Measurements from ENCODE around the gene KAZN. TPM values are rescaled to one million over a fixed set of nuclear protein-coding genes. Genes with fewer than 3 reads are reported as not detected.

KAZN gene
- total RNA-seq, 1 experiment from 2014 or later, result 6.9 TPM

- H3K4me3 ChIP-seq (ENCODE audit: insufficient read depth, low read depth, low read length), result no peak overlapping the region
- no peaks in the 10 kb centered on the region for H3K36me3 ChIP-seq (replicated peaks; ENCODE audit: control insufficient read depth, insufficient read depth, low read length)
- DNase-seq, result no peak
- H3K27me3 ChIP-seq (ENCODE audit: control insufficient read depth, insufficient read depth, low read length), result no peaks in the 10 kb centered on the region
Observed at GRCh38 chr1:15089258-15089992, 490.9 kb downstream of the KAZN start.

GRCh38 chr1:15090373-15090772 is 491.9 kb downstream of the KAZN start:
- Histone ChIP-seq H3K36me3 (replicated peaks; ENCODE audit: control insufficient read depth, insufficient read depth, low read length) (no peaks in the 10 kb centered on the region), H3K4me3 (ENCODE audit: insufficient read depth, low read depth, low read length) (no peak overlapping the region), H3K27me3 (ENCODE audit: control insufficient read depth, insufficient read depth, low read length) (no peaks in the 10 kb centered on the region)
- peak; percentile 94 for DNase-seq

DNA sequence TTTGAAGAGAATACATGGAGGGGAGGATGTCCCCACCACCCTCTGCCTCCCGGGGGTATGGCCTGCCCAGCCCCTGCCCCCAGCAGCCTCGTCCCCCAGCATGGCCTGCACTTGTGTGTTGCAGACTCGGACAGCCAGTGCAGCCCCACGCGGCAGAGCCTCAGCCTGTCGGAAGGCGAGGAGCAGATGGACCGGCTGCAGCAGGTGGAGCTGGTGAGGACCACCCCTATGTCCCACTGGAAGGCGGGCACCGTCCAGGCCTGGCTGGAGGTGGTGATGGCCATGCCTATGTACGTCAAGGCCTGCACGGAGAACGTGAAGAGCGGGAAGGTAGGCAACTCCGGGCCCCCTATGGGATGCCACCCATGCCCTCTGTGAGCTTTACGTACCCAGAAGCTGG is 495.6 kb downstream of the KAZN start:
- DNase-seq, result no peak
- Histone ChIP-seq H3K36me3 (replicated peaks; ENCODE audit: control insufficient read depth, insufficient read depth, low read length) (no peaks in the 10 kb centered on the region), H3K27me3 (ENCODE audit: control insufficient read depth, insufficient read depth, low read length) (peaks cover under 1% of the 10 kb centered on the region; the same call in 1 of the 2 replicates), H3K4me3 (ENCODE audit: insufficient read depth, low read depth, low read length) (no peak overlapping the region)

GRCh38 chr1:15094719-15095495 is 496.4 kb downstream of the KAZN start:
- Histone ChIP-seq H3K4me3 (ENCODE audit: insufficient read depth, low read depth, low read length) (no peak overlapping the region), H3K27me3 (ENCODE audit: control insufficient read depth, insufficient read depth, low read length) (peaks cover 4% of the 10 kb centered on the region), H3K36me3 (replicated peaks; ENCODE audit: control insufficient read depth, insufficient read depth, low read length) (no peaks in the 10 kb centered on the region; the same call in 1 of the 2 replicates)
- no peak for DNase-seq

DNA sequence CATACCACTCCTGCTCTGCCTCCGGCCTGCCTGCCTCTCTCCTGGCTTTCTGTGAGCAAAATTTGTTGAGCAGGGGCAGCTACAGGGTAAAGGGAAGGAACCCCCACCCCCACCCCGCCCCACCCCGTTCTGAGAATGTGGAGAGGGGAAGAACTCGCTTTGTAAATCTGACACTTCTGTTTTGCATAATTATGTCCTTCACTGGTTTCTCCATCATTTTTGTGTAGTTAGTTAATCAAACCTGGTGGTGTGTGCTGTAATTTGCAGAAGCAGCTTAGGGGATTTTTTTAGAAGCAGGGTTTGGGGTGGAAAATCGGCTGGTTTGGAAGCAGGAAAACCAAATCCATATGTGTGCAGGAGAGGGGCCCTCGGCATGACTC is 497.0 kb downstream of the KAZN start:
- DNase-seq, result no peak
- Histone ChIP-seq H3K27me3 (ENCODE audit: control insufficient read depth, insufficient read depth, low read length) (peaks cover 6% of the 10 kb centered on the region), H3K4me3 (ENCODE audit: insufficient read depth, low read depth, low read length) (no peak overlapping the region), H3K36me3 (replicated peaks; ENCODE audit: control insufficient read depth, insufficient read depth, low read length) (no peaks in the 10 kb centered on the region; the same call in 1 of the 2 replicates)

DNA sequence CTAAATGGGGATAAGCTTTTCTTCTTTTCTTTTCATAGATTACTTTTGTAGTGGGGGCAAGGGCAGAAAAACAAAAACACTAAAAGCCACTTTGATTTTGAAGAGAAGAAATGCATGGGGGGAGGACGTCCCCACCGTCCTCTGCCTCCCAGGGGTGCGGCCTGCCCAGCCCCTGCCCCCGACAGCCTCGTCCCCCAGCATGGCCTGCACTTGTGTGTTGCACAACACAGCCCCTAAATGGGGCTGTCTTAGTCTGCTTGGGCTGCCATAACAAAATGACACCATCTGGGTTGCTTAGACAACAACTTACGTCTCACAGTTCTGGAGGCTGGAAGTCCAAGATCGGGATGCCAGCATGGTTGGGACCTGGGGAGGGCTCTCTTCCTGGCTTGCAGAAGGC is 497.8 kb downstream of the KAZN start:
- no peak for DNase-seq
- Histone ChIP-seq H3K27me3 (ENCODE audit: control insufficient read depth, insufficient read depth, low read length) (peaks cover 7% of the 10 kb centered on the region), H3K4me3 (ENCODE audit: insufficient read depth, low read depth, low read length) (no peak overlapping the region), H3K36me3 (replicated peaks; ENCODE audit: control insufficient read depth, insufficient read depth, low read length) (no peaks in the 10 kb centered on the region; the same call in 1 of the 2 replicates)

DNA sequence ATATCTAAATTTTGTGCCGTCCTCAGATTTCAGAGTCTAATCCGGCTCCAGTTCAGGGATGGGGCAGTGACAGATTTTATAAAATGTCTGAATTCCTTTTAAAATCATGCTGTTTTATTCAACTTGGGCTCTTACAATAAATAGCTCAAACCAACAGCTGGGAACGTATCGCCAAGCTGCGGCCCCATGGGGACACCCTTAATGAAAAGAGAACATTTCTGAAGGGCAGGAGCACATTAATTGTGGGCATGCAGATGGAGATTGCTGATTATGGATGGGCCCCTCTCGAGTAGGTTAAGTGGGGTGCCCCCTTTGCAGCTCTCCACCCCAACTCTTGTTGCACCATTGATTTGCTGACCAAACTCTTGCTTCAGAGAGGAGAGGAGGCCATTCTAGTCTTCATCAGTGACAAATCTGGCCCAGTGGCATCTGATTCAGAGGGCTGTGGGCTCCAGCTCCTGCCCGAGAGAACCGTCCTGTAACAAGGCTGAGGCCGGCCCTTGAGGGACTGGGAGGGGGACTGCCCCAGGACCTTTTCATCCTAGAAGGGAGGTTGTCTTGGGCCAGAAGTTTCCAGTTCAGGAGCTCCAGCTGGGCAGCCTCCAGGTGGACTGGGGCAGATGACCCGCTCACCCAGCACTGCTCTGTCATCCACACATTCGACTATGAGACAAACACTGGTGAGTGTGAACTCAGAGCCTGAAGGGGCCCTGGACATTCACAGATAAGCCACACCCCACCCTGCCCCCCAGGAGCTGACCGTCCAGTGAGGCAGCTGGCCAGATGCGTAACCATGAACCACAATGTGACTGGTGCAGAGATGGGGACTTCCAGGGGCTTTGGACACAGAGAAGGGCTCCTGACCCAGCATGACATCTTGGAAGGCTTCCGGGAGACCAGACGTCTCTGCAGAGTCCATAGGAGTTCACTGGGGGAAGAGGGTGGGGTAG is 500.0 kb downstream of the KAZN start:
- peaks cover 13% of the 10 kb centered on the region for H3K27me3 ChIP-seq (ENCODE audit: control insufficient read depth, insufficient read depth, low read length)
- no peak for DNase-seq
- no peak overlapping the region for H3K4me3 ChIP-seq (ENCODE audit: insufficient read depth, low read depth, low read length)
- no peaks in the 10 kb centered on the region; the same call in 1 of the 2 replicates for H3K36me3 ChIP-seq (replicated peaks; ENCODE audit: control insufficient read depth, insufficient read depth, low read length)

DNA sequence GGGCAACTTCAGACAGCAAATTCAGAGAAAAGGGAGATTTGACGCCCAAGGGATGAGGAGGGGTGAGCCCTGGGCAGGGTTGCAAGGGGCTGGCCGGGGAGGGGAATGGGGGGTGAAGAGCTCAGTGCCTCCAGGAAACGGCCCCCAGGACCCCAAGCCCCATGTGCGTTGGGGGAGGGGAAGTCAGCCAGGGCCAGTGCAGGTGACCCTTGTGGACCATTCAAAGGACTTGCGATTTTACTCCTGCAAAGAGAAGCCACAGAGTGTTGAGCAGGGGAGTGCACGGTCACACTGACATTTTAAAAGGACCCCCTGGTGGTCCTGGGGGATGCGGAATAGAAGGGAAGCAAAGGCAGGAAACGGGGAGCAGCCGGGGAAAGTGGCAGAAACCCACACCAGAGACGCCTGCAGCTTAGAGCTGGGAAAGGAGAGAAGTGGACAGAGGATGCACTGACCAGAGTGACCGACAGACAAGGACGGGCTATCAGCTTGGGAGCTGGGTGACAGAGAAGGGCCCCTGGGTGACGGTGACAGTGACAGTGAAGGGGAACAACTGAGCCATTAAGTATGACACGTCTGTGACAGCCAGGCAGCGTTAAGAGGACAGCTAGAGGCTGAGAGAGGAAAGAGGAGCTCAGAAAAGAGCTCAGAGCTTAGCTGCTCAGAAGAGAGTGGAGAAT is 501.1 kb downstream of the KAZN start:
- DNase-seq, result no peak

DNA sequence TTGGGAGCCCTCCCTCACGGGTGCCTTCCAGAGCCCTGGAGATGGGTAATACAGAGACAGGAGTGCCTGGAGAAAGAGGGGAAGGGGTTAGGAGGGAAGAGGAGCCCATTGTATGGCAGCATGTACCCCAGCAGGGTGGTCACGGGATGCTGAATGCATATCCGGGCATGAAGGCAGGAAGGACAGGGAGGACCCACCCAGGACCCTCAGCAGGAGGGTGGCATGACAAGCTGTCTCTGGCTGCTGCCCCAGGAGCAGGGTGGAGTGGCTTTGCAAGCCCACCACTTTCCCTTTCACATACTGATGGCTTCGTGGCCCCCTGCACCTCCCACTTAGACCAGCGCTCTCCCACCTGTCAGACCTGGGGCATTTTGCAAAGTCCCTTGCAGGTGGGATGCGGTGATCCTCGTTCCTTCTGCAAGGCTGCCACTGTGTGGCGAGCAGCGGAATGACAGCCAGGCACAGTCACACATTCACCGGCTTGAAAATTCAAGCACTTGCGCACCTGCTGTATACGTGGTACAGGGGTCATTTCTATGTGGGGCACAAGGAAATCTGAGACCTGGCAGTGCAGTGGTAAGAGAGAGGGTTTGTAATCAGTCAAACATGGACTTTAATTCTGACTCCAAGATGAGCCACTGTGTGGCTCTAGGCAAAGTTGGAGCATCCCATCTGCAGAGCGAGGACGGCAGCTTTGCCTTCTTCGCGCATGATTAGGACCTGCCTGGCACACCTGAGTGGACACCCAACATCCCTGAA is 501.8 kb downstream of the KAZN start:
- DNase-seq, result peak; percentile 93
- H3K36me3 ChIP-seq (replicated peaks; ENCODE audit: control insufficient read depth, insufficient read depth, low read length), result no peaks in the 10 kb centered on the region; the same call in 1 of the 2 replicates
- H3K4me3 ChIP-seq (ENCODE audit: insufficient read depth, low read depth, low read length), result no peak overlapping the region
- H3K27me3 ChIP-seq (ENCODE audit: control insufficient read depth, insufficient read depth, low read length), result peaks cover 13% of the 10 kb centered on the region

More for the DNA sequence above, 501.1 kb downstream of the KAZN start:
- H3K4me3 ChIP-seq (ENCODE audit: insufficient read depth, low read depth, low read length), result no peak overlapping the region
- H3K27me3 ChIP-seq (ENCODE audit: control insufficient read depth, insufficient read depth, low read length), result peaks cover 13% of the 10 kb centered on the region
- H3K36me3 ChIP-seq (replicated peaks; ENCODE audit: control insufficient read depth, insufficient read depth, low read length), result no peaks in the 10 kb centered on the region; the same call in 1 of the 2 replicates

- peak; percentile 67 for DNase-seq
- no peak overlapping the region for H3K4me3 ChIP-seq (ENCODE audit: insufficient read depth, low read depth, low read length)
Observed at GRCh38 chr1:15100880-15101760, 502.6 kb downstream of the KAZN start.

GRCh38 chr1:15101801-15102200 is 503.3 kb downstream of the KAZN start:
- no peak overlapping the region for H3K4me3 ChIP-seq (ENCODE audit: insufficient read depth, low read depth, low read length)
- H3K36me3 ChIP-seq (replicated peaks; ENCODE audit: control insufficient read depth, insufficient read depth, low read length), result no peaks in the 10 kb centered on the region; the same call in 1 of the 2 replicates
- no peak for DNase-seq
- H3K27me3 ChIP-seq (ENCODE audit: control insufficient read depth, insufficient read depth, low read length), result peaks cover 13% of the 10 kb centered on the region

More at GRCh38 chr1:15100880-15101760, 502.6 kb downstream of the KAZN start:
- H3K36me3 ChIP-seq (replicated peaks; ENCODE audit: control insufficient read depth, insufficient read depth, low read length), result no peaks in the 10 kb centered on the region; the same call in 1 of the 2 replicates
- peaks cover 13% of the 10 kb centered on the region for H3K27me3 ChIP-seq (ENCODE audit: control insufficient read depth, insufficient read depth, low read length)

DNA sequence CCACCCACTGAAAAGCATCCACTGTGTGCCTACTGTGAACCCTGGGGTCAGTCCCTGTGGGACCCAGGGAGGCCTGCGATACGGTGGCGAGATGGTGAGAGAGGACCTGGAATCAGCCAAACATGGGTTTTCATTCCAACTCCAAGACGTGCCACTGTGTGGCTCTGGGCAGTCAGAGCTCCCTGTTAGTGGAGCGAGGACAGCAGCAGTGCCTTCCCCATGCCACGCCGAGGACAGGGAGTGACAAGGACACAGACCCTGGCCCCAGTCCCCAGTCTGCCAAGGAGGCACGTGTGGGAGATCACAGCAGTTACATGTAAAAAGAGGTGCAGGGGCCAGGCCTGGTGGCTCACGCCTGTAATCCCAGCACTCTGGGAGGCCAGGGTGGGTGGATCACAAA is 504.2 kb downstream of the KAZN start:
- Histone ChIP-seq H3K36me3 (replicated peaks; ENCODE audit: control insufficient read depth, insufficient read depth, low read length) (no peaks in the 10 kb centered on the region; the same call in 1 of the 2 replicates), H3K4me3 (ENCODE audit: insufficient read depth, low read depth, low read length) (no peak overlapping the region), H3K27me3 (ENCODE audit: control insufficient read depth, insufficient read depth, low read length) (peaks cover 13% of the 10 kb centered on the region)
- no peak for DNase-seq
